H1 (cell line): ENCODE results near the gene GDPD4. TPM values are rescaled to one million over a fixed set of nuclear protein-coding genes. Genes with fewer than 3 reads are reported as not detected.

Source experiments
- CTCF ChIA-PET: fragments of 300-600 bp; sonication (Branson Sonifier 250); formaldehyde crosslinking; loops from one replicate; lab custom pipeline; 2021; ENCODE audit not compliant: partially characterized antibody; lab: Charles Lee
- POLR2A ChIA-PET: fragments of 300-600 bp; sonication (Branson Sonifier 250); formaldehyde crosslinking; loops from one replicate; lab custom pipeline; 2021; ENCODE audit warnings: inconsistent platforms; ENCODE audit not compliant: partially characterized antibody; lab: Charles Lee
- DNase-seq, 2 experiments: peaks; one replicate each; pipeline versions ENCODE4 v3.0.0 to v3.0.0-alpha.2; 2010 to 2022; ENCODE audit warnings: low spot score in 2 of 2, low read depth in 1 of 2, mixed read lengths in 1 of 2
- FAIRE-seq: peaks from 2 replicates; lab custom pipeline; 2011; peaks lifted over from hg19 to GRCh38; lab: Jason Lieb, UNC
- H2AFZ ChIP-seq: 2 replicates; pipeline ENCODE4 v1.8.1; 2012; ENCODE audit warnings: low read length, inconsistent platforms
- H2AK5ac ChIP-seq: 2 replicates; pipeline ENCODE4 v1.6.1; 2013; ENCODE audit warnings: low read depth, low read length
- H2BK120ac ChIP-seq: replicated peaks from 2 replicates; pipeline ENCODE3; 2013; ENCODE audit warnings: low read depth, low read length, inconsistent platforms
- H2BK12ac ChIP-seq: 2 replicates; pipeline ENCODE4 v1.6.1; 2013; ENCODE audit warnings: low read depth, low read length
- H2BK15ac ChIP-seq: 2 replicates; pipeline ENCODE4 v1.6.1; 2013; ENCODE audit warnings: low read length
- H2BK20ac ChIP-seq: 2 replicates; pipeline ENCODE4 v1.6.1; 2013; ENCODE audit warnings: low read length
- H2BK5ac ChIP-seq: 2 replicates; pipeline ENCODE4 v1.6.1; 2013; ENCODE audit warnings: low read depth, low read length
- H3K14ac ChIP-seq: 2 replicates; pipeline ENCODE4 v1.6.1; 2013; ENCODE audit warnings: inconsistent platforms; ENCODE audit not compliant: insufficient read length
- H3K18ac ChIP-seq: 2 replicates; pipeline ENCODE4 v1.6.1; 2013; ENCODE audit warnings: low read length; ENCODE audit errors: extremely low read depth
- H3K23ac ChIP-seq: 2 replicates; pipeline ENCODE4 v1.6.1; 2013; ENCODE audit warnings: inconsistent platforms; ENCODE audit not compliant: insufficient read length
- H3K23me2 ChIP-seq: 2 replicates; pipeline ENCODE4 v1.6.1; 2013; ENCODE audit warnings: low read depth, low read length
- H3K27ac ChIP-seq: 2 replicates; pipeline ENCODE4 v1.6.1; 2011; ENCODE audit warnings: low read depth, low read length, inconsistent platforms
- H3K27me3 ChIP-seq, 4 experiments: replicated peaks in 1 of 4; 1 replicate in 1 of 4; 2 replicates in 3 of 4; pipeline versions ENCODE4 v1.6.1 to v1.8.1; 2011 to 2013; ENCODE audit warnings: low read length in 3 of 4, mild to moderate bottlenecking in 3 of 4, inconsistent platforms in 2 of 4, mixed read lengths in 2 of 4, moderate library complexity in 1 of 4; ENCODE audit not compliant: control insufficient read depth in 3 of 4, insufficient read depth in 3 of 4; ENCODE audit errors: extremely low read depth in 1 of 4
- H3K36me3 ChIP-seq, 4 experiments: 2 replicates each; pipeline versions ENCODE4 v1.6.1 to v1.8.1; 2011 to 2013; ENCODE audit warnings: mild to moderate bottlenecking in 4 of 4, low read length in 3 of 4, moderate library complexity in 2 of 4, control low read depth in 1 of 4, inconsistent platforms in 1 of 4; ENCODE audit not compliant: insufficient read depth in 4 of 4, control insufficient read depth in 2 of 4
- H3K4ac ChIP-seq: replicated peaks from 2 replicates; pipeline ENCODE3; 2013; ENCODE audit warnings: low read length, low read depth, mixed read lengths, inconsistent platforms; ENCODE audit not compliant: insufficient read length
- H3K4me1 ChIP-seq, 4 experiments: replicated peaks in 1 of 4; 1 replicate in 1 of 4; 2 replicates in 3 of 4; pipeline versions ENCODE4 v1.6.1 to v1.8.1; 2011 to 2013; ENCODE audit warnings: low read length in 3 of 4, inconsistent platforms in 2 of 4, mixed read lengths in 1 of 4; ENCODE audit not compliant: insufficient read depth in 4 of 4, control insufficient read depth in 3 of 4
- H3K4me2 ChIP-seq, 2 experiments: 2 replicates each; pipeline versions ENCODE4 v1.6.1 to v1.8.1; 2011 to 2013; ENCODE audit warnings: low read depth in 2 of 2, low read length in 2 of 2, control low read depth in 1 of 2, inconsistent platforms in 1 of 2, mild to moderate bottlenecking in 1 of 2; ENCODE audit not compliant: insufficient read depth in 1 of 2
- H3K4me3 ChIP-seq, 4 experiments: fragments of 200-600, 300-600 bp in 1 of 4; sonication (generic), shearing (Covaris generic), sonication (Bioruptor Twin) in 1 of 4; 2 replicates each; pipeline versions ENCODE4 v1.5.1 to v1.8.1; 2011 to 2016; ENCODE audit warnings: low read length in 4 of 4, low read depth in 3 of 4, control low read depth in 2 of 4, inconsistent platforms in 2 of 4, mild to moderate bottlenecking in 2 of 4, mixed read lengths in 1 of 4, moderate library complexity in 1 of 4; ENCODE audit not compliant: insufficient read depth in 2 of 4; ENCODE audit errors: extremely low read depth in 1 of 4
- H3K56ac ChIP-seq: replicated peaks from 2 replicates; pipeline ENCODE3; 2013; ENCODE audit warnings: low read depth, mild to moderate bottlenecking, mixed read lengths, low read length, inconsistent platforms; ENCODE audit not compliant: insufficient read length
- H3K79me1 ChIP-seq: 2 replicates; pipeline ENCODE4 v1.6.1; 2013; ENCODE audit warnings: low read depth, low read length, control low read depth
- H3K79me2 ChIP-seq, 2 experiments: 2 replicates each; pipeline versions ENCODE4 v1.6.1 to v1.8.1; 2012 to 2013; ENCODE audit warnings: low read length in 2 of 2, mild to moderate bottlenecking in 2 of 2, inconsistent platforms in 1 of 2; ENCODE audit not compliant: insufficient read depth in 2 of 2, control insufficient read depth in 1 of 2
- H3K9ac ChIP-seq, 4 experiments: replicated peaks in 1 of 4; 1 replicate in 1 of 4; 2 replicates in 3 of 4; pipeline versions ENCODE4 v1.6.1 to v1.8.1; 2011 to 2013; ENCODE audit warnings: low read depth in 3 of 4, low read length in 3 of 4, control low read depth in 2 of 4, mild to moderate bottlenecking in 2 of 4, moderate library complexity in 2 of 4, inconsistent platforms in 1 of 4; ENCODE audit errors: extremely low read depth in 1 of 4
- H3K9me3 ChIP-seq, 2 experiments: 2 replicates each; pipeline versions ENCODE4 v1.6.1 to v1.8.1; 2012 to 2013; ENCODE audit warnings: mild to moderate bottlenecking in 2 of 2, moderate library complexity in 2 of 2, control low read depth in 1 of 2, inconsistent platforms in 1 of 2, low read depth in 1 of 2, low read length in 1 of 2, mixed read lengths in 1 of 2; ENCODE audit not compliant: insufficient read depth in 2 of 2
- H4K20me1 ChIP-seq, 2 experiments: replicated peaks in 1 of 2; 2 replicates each; pipeline versions ENCODE3 to v1.8.1; 2011 to 2013; ENCODE audit warnings: inconsistent platforms in 2 of 2, low read length in 2 of 2, mild to moderate bottlenecking in 1 of 2; ENCODE audit not compliant: insufficient read depth in 2 of 2, control insufficient read depth in 1 of 2
- H4K5ac ChIP-seq: 2 replicates; pipeline ENCODE4 v1.6.1; 2013; ENCODE audit warnings: low read length, low read depth, mixed read lengths, inconsistent platforms; ENCODE audit not compliant: insufficient read length
- H4K8ac ChIP-seq: 2 replicates; pipeline ENCODE4 v1.8.0; 2013; ENCODE audit warnings: mild to moderate bottlenecking, moderate library complexity, low read length, inconsistent platforms; ENCODE audit not compliant: insufficient read depth; ENCODE audit errors: extremely low read depth
- H4K91ac ChIP-seq: replicated peaks from 2 replicates; pipeline ENCODE3; 2013; ENCODE audit warnings: low read length, mixed read lengths, inconsistent platforms; ENCODE audit not compliant: insufficient read length
- BRCA1 ChIP-seq: IDR thresholded peaks from 2 replicates; pipeline ENCODE4 v1.6.1; 2012; ENCODE audit warnings: low read depth, low read length, improper control_type of control experiment
- HDAC2 ChIP-seq, 2 experiments: fragments of 300-600 bp in 1 of 2; sonication (generic) in 1 of 2; IDR thresholded peaks; 2 replicates each; pipeline ENCODE4 v1.6.1; 2011 to 2012; ENCODE audit warnings: low read depth in 2 of 2, low read length in 2 of 2, mild to moderate bottlenecking in 2 of 2, moderate library complexity in 2 of 2, borderline replicate concordance in 1 of 2, inconsistent platforms in 1 of 2
- HDAC6 ChIP-seq: IDR thresholded peaks from one replicate; pipeline ENCODE4 v1.7.1; 2012; ENCODE audit warnings: low read depth, mild to moderate bottlenecking, inconsistent platforms, low read length, moderate library complexity
- POLR2AphosphoS5 ChIP-seq: IDR thresholded peaks from 2 replicates; pipeline ENCODE4 v1.6.1; 2011; ENCODE audit warnings: low read depth, low read length
- TCF12 ChIP-seq: IDR thresholded peaks from 2 replicates; pipeline ENCODE4 v1.6.1; 2011; ENCODE audit warnings: low read depth, mild to moderate bottlenecking, low read length
- WGBS, 2 experiments: shearing (Covaris generic) in 1 of 2; methylation state at CpG; one replicate each; pipeline versions ENCODE4 v1.1.6 to v1.1.7; 2013 to 2015; ENCODE audit warnings: low lambda C conversion rate in 2 of 2, mixed read lengths in 2 of 2, inconsistent platforms in 1 of 2, low coverage in 1 of 2, missing lambda C conversion rate in 1 of 2; ENCODE audit not compliant: insufficient replicate concordance in 2 of 2, insufficient coverage in 1 of 2, insufficient read length in 1 of 2; ENCODE audit errors: extremely low coverage in 1 of 2, missing lambda C conversion rate in 1 of 2; 5-methylcytosine and 5-hydroxymethylcytosine counted together
- polyA plus RNA-seq, 7 experiments: library from polyadenylated mRNA; depleted of rRNA in 3 of 7; stranded (reverse) in 5 of 7; unstranded in 2 of 7; fragments of >200 nt in 5 of 7; fragments of 200-250 nt in 2 of 7; gene quantifications; 1 replicate in 5 of 7; 2 replicates in 1 of 7; 4 replicates in 1 of 7; pipeline versions ENCODE4 v1.2.1 to v1.2.3, GENCODE V29; 2011 to 2013; ENCODE audit warnings: missing spikeins in 2 of 7, mixed read lengths in 2 of 7
- total RNA-seq: library from RNA; stranded (reverse); fragmentation: NEBNext Ultra II Directional; extraction: Animal tissue kit (Norgen Biotek cat#: 25700); gene quantifications from 2 replicates; pipeline ENCODE4 v1.2.1, GENCODE V29; 2021

The GDPD4 gene
- total and polyA plus RNA-seq, 2 of the 8 experiments (the other 6 are each of a cell fraction or from before 2014, with no cell fraction given): not detected

- no peak overlapping the region for H3K23ac ChIP-seq
- H2BK5ac ChIP-seq: no peak overlapping the region
- DNase-seq (no peak), FAIRE-seq (no peak)
- WGBS, 2 experiments: 95% methylated on average over 8 of the region's 8 CpGs; no CpG with 5 or more reads in 1 of the 2 experiments
- H3K23me2 ChIP-seq: peaks cover 10% of the 10 kb centered on the region; the same call in 1 of the 2 replicates
- no peak overlapping the region for H4K5ac ChIP-seq
- no peak overlapping the region for H3K4me2 ChIP-seq
- no peak overlapping the region for H3K9ac ChIP-seq
- no peak overlapping the region for H3K56ac ChIP-seq
- no peak overlapping the region for H4K91ac ChIP-seq
- no peaks in the 10 kb centered on the region for H3K9me3 ChIP-seq
- H2AFZ ChIP-seq: no peak overlapping the region
- POLR2A ChIA-PET: interaction anchor here (0.6 kb wide), 1 partner anchor 359 kb away, joined by 4 read pairs; no protein-coding TSS in a partner anchor
- H4K20me1 ChIP-seq: peaks cover 0 to 7% of the 10 kb centered on the region in 2 experiments
- H3K36me3 ChIP-seq: no peaks in the 10 kb centered on the region; a peak in 1 of 8 replicates
- no peak overlapping the region for H3K27ac ChIP-seq
- no peak overlapping the region for H2BK15ac ChIP-seq
- H3K79me1 ChIP-seq: no peaks in the 10 kb centered on the region
- no peak overlapping the region for H2AK5ac ChIP-seq
- H2BK120ac ChIP-seq: no peak overlapping the region
- H3K27me3 ChIP-seq: no peaks in the 10 kb centered on the region
- peak overlapping the region; percentile 21 for H3K4ac ChIP-seq
- no peak overlapping the region for H2BK20ac ChIP-seq
- TF ChIP-seq POLR2AphosphoS5 (no peak), HDAC2 (IDR thresholded peaks at IDR 0.05; ENCODE audit: borderline replicate concordance in 1 of 2, low read depth in 2 of 2, low read length in 2 of 2) (no peak), HDAC6 (no peak), TCF12 (no peak), BRCA1 (no peak)
- TF ChIP-seq, all 59 proteins: peak for 0
- Histone ChIP-seq H2BK12ac (no peak overlapping the region), H3K14ac (no peak overlapping the region), H3K79me2 (no peaks in the 10 kb centered on the region), H3K4me1 (no peaks in the 10 kb centered on the region; a peak in 2 of 7 replicates), H3K4me3 (no peak overlapping the region), H3K18ac (no peak overlapping the region), H4K8ac (0 out of 2 replicates have a peak overlapping the region, but pooled peaks have one; percentile 11)
- CTCF ChIA-PET: interaction anchor here (0.7 to 6.2 kb wide), 14 partner anchors 9 to 480 kb away, joined by 3 to 45 read pairs (median 5); partner anchors contain the start of gene MYO7A
Measured at GRCh38 chr11:77196961-77197360, 104.5 kb downstream of the GDPD4 start.
